ENCODE data around the gene BTF3. TPM values are rescaled to one million over a fixed set of nuclear protein-coding genes. Genes with fewer than 3 reads are reported as not detected.

The BTF3 gene
- total and polyA plus RNA-seq, 2 of the 13 experiments (the other 11 are each of a cell fraction or from before 2014, with no cell fraction given): 557 to 698 TPM

DNA sequence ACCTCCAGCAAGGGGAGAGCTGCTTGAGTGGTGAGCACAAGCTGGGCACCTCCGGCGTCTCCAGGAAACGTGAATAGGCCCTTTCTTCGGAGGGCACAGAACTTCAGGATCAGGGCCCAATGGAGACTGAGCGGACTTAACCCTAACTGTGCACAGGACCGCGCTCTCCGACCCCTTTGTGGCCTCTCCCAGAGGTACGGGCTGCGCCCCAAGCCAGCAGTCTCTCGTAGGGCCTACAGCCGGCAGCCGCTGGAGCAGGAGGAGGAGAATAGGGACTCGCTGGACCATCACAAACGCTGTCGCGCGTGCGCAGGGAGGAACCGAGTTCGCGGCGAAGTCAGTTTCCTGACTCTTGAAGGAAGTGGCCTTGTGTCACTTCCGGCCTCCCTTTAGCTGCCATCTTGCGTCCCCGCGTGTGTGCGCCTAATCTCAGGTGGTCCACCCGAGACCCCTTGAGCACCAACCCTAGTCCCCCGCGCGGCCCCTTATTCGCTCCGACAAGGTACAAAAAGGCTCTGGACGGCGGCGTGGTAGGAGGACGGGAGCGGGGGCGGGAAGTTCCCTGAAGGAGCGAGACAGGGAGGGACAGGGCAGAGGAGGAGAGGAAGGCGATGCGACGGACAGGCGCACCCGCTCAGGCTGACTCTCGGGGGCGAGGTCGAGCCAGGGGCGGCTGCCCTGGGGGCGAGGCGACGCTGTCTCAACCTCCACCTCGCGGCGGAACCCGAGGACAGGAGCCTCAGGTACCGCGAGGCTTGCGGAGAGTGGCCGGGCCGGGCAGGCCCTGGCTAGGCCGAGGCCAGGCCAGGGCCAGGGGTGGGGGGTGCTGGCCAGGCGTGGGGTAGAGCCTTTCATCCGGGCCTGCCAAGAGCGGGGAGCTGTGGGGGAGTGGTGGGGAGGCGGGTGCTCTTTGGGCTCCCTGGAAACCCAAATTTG is at the start of gene BTF3 (continued):
- TF ChIP-seq, protein P1, sequence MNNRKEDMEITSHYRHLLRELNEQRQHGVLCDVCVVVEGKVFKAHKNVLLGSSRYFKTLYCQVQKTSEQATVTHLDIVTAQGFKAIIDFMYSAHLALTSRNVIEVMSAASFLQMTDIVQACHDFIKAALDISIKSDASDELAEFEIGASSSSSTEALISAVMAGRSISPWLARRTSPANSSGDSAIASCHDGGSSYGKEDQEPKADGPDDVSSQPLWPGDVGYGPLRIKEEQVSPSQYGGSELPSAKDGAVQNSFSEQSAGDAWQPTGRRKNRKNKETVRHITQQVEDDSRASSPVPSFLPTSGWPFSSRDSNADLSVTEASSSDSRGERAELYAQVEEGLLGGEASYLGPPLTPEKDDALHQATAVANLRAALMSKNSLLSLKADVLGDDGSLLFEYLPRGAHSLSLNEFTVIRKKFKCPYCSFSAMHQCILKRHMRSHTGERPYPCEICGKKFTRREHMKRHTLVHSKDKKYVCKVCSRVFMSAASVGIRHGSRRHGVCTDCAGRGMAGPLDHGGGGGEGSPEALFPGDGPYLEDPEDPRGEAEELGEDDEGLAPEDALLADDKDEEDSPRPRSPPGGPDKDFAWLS (CRISPR knock-in tag; IDR thresholded peaks at IDR 0.05; ENCODE audit: borderline replicate concordance): peak; percentile 92
- TF ChIP-seq ZNF205 (CRISPR knock-in tag; IDR thresholded peaks at IDR 0.05) (0 out of 2 replicates have a peak, but pooled peaks have one; percentile 14), HNRNPLL (IDR thresholded peaks at IDR 0.05; ENCODE audit: low read depth, low read length, poor library complexity, severe bottlenecking) (peak; percentile 66), ATAD3A (CRISPR knock-in tag; IDR thresholded peaks at IDR 0.05) (no peak), HOXA7 (CRISPR knock-in tag; IDR thresholded peaks at IDR 0.05) (no peak), ZNF598 (CRISPR knock-in tag; IDR thresholded peaks at IDR 0.05; ENCODE audit: borderline replicate concordance) (peak; percentile 91), ZNF660 (CRISPR knock-in tag; IDR thresholded peaks at IDR 0.05; ENCODE audit: borderline replicate concordance, low read depth) (peak; percentile 71; the same call in 1 of the 2 replicates), ZNF543 (CRISPR knock-in tag; IDR thresholded peaks at IDR 0.05) (peak; percentile 90), ZNF644 (CRISPR knock-in tag; IDR thresholded peaks at IDR 0.05; ENCODE audit: low read depth) (no peak), TCF12 (IDR thresholded peaks at IDR 0.05) (no peak), TCF12 (CRISPR knock-in tag; IDR thresholded peaks at IDR 0.05) (no peak), HMG20A (CRISPR knock-in tag; IDR thresholded peaks at IDR 0.05; ENCODE audit: borderline replicate concordance) (no peak; the same call in 1 of the 2 replicates)
- TF ChIP-seq, protein P2, sequence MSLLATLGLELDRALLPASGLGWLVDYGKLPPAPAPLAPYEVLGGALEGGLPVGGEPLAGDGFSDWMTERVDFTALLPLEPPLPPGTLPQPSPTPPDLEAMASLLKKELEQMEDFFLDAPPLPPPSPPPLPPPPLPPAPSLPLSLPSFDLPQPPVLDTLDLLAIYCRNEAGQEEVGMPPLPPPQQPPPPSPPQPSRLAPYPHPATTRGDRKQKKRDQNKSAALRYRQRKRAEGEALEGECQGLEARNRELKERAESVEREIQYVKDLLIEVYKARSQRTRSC (CRISPR knock-in tag; IDR thresholded peaks at IDR 0.05; ENCODE audit: low read depth): peak; percentile 49; the same call in 1 of the 2 replicates
- TF ChIP-seq, protein P3, sequence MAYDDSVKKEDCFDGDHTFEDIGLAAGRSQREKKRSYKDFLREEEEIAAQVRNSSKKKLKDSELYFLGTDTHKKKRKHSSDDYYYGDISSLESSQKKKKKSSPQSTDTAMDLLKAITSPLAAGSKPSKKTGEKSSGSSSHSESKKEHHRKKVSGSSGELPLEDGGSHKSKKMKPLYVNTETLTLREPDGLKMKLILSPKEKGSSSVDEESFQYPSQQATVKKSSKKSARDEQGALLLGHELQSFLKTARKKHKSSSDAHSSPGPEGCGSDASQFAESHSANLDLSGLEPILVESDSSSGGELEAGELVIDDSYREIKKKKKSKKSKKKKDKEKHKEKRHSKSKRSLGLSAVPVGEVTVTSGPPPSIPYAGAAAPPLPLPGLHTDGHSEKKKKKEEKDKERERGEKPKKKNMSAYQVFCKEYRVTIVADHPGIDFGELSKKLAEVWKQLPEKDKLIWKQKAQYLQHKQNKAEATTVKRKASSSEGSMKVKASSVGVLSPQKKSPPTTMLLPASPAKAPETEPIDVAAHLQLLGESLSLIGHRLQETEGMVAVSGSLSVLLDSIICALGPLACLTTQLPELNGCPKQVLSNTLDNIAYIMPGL (CRISPR knock-in tag; IDR thresholded peaks at IDR 0.05; ENCODE audit: borderline replicate concordance in 1 of 2, low read depth in 1 of 2): peak; percentile 41 to 94
- TF ChIP-seq, protein P4, sequence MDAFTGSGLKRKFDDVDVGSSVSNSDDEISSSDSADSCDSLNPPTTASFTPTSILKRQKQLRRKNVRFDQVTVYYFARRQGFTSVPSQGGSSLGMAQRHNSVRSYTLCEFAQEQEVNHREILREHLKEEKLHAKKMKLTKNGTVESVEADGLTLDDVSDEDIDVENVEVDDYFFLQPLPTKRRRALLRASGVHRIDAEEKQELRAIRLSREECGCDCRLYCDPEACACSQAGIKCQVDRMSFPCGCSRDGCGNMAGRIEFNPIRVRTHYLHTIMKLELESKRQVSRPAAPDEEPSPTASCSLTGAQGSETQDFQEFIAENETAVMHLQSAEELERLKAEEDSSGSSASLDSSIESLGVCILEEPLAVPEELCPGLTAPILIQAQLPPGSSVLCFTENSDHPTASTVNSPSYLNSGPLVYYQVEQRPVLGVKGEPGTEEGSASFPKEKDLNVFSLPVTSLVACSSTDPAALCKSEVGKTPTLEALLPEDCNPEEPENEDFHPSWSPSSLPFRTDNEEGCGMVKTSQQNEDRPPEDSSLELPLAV (CRISPR knock-in tag; conservative IDR thresholded peaks at IDR 0.05; ENCODE audit: low read depth): no peak
- TF ChIP-seq, protein P5, sequence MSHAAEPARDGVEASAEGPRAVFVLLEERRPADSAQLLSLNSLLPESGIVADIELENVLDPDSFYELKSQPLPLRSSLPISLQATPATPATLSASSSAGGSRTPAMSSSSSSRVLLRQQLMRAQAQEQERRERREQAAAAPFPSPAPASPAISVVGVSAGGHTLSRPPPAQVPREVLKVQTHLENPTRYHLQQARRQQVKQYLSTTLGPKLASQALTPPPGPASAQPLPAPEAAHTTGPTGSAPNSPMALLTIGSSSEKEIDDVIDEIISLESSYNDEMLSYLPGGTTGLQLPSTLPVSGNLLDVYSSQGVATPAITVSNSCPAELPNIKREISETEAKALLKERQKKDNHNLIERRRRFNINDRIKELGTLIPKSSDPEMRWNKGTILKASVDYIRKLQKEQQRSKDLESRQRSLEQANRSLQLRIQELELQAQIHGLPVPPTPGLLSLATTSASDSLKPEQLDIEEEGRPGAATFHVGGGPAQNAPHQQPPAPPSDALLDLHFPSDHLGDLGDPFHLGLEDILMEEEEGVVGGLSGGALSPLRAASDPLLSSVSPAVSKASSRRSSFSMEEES (CRISPR knock-in tag; IDR thresholded peaks at IDR 0.05): no peak
- TF ChIP-seq, protein P6, sequence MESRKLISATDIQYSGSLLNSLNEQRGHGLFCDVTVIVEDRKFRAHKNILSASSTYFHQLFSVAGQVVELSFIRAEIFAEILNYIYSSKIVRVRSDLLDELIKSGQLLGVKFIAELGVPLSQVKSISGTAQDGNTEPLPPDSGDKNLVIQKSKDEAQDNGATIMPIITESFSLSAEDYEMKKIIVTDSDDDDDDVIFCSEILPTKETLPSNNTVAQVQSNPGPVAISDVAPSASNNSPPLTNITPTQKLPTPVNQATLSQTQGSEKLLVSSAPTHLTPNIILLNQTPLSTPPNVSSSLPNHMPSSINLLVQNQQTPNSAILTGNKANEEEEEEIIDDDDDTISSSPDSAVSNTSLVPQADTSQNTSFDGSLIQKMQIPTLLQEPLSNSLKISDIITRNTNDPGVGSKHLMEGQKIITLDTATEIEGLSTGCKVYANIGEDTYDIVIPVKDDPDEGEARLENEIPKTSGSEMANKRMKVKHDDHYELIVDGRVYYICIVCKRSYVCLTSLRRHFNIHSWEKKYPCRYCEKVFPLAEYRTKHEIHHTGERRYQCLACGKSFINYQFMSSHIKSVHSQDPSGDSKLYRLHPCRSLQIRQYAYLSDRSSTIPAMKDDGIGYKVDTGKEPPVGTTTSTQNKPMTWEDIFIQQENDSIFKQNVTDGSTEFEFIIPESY (CRISPR knock-in tag; IDR thresholded peaks at IDR 0.05): no peak
